OCI-LY1 (cell line): ENCODE results near the gene PSMA5.

ENCODE experiments used
- H2AFZ ChIP-seq: fragments of 200-600 bp; sonication (generic), shearing (Covaris generic); 2 replicates; pipeline ENCODE4 v1.6.0; 2014; ENCODE audit warnings: antibody characterized with exemption, mild to moderate bottlenecking, low read length
- H3F3A ChIP-seq: fragments of 200-600 bp; sonication (generic), shearing (Covaris generic); 2 replicates; pipeline ENCODE4 v1.6.0; 2014; ENCODE audit warnings: mild to moderate bottlenecking, antibody characterized with exemption, low read length, moderate library complexity; ENCODE audit not compliant: insufficient read depth
- H3K27ac ChIP-seq: fragments of 200-600 bp; sonication (generic); 2 replicates; pipeline ENCODE4 v1.5.1; 2014; ENCODE audit warnings: low read length, mixed run types, mild to moderate bottlenecking, low read depth; ENCODE audit not compliant: poor library complexity, severe bottlenecking
- H3K27me3 ChIP-seq: fragments of 200-600 bp; sonication (generic); 2 replicates; pipeline ENCODE4 v1.6.0; 2014; ENCODE audit warnings: antibody characterized with exemption, mild to moderate bottlenecking, low read length, moderate library complexity; ENCODE audit not compliant: insufficient read depth
- H3K36me3 ChIP-seq: fragments of 200-600 bp; sonication (generic); 2 replicates; pipeline ENCODE4 v1.6.1; 2014; ENCODE audit warnings: mild to moderate bottlenecking, antibody characterized with exemption, low read length, moderate library complexity, mixed read lengths; ENCODE audit not compliant: insufficient read depth
- H3K4me1 ChIP-seq: fragments of 200-600 bp; sonication (generic); 2 replicates; pipeline ENCODE4 v1.5.1; 2014; ENCODE audit warnings: mild to moderate bottlenecking, low read length, moderate library complexity; ENCODE audit not compliant: insufficient read depth, severe bottlenecking
- H3K4me2 ChIP-seq: fragments of 200-600 bp; sonication (generic), shearing (Covaris generic); 2 replicates; pipeline ENCODE4 v1.6.1; 2014; ENCODE audit warnings: low read length
- H3K4me3 ChIP-seq: fragments of 200-600 bp; sonication (generic); 2 replicates; pipeline ENCODE4 v1.5.1; 2014; ENCODE audit warnings: low read length, low read depth, mild to moderate bottlenecking, mixed read lengths; ENCODE audit not compliant: poor library complexity, severe bottlenecking
- H3K79me2 ChIP-seq: fragments of 200-600 bp; shearing (Covaris generic); 2 replicates; pipeline ENCODE4 v1.6.1; 2016; ENCODE audit warnings: mixed run types, low read length, mixed read lengths; ENCODE audit not compliant: insufficient read depth
- H3K9ac ChIP-seq: fragments of 200-600 bp; sonication (generic), shearing (Covaris generic); 2 replicates; pipeline ENCODE4 v1.6.1; 2014; ENCODE audit warnings: mild to moderate bottlenecking, low read length, mixed read lengths
- H3K9me2 ChIP-seq: fragments of 200-600 bp; sonication (generic), shearing (Covaris generic); 2 replicates; pipeline ENCODE4 v1.6.1; 2014; ENCODE audit warnings: low read depth, mild to moderate bottlenecking, low read length, mixed read lengths
- H3K9me3 ChIP-seq: fragments of 200-600 bp; shearing (Covaris generic); 2 replicates; pipeline ENCODE4 v1.6.1; 2014; ENCODE audit warnings: low read length, mixed read lengths
- H4K20me1 ChIP-seq: fragments of 200-600 bp; sonication (generic), shearing (Covaris generic); 2 replicates; pipeline ENCODE4 v1.6.0; 2016; ENCODE audit warnings: mild to moderate bottlenecking, low read length; ENCODE audit not compliant: insufficient read depth
- EZH2 ChIP-seq: fragments of 200-600 bp; sonication (generic), shearing (Covaris generic); IDR thresholded peaks from 2 replicates; pipeline ENCODE4 v1.8.0; 2017; ENCODE audit warnings: borderline replicate concordance, mixed run types, mild to moderate bottlenecking, antibody characterized with exemption, low read length, moderate library complexity, mixed read lengths
- TF ChIP-seq, protein P1 (sequence below): fragments of 200-600 bp; sonication (generic), shearing (Covaris generic); IDR thresholded peaks from 2 replicates; pipeline ENCODE4 v1.5.1; 2017; ENCODE audit warnings: mild to moderate bottlenecking, antibody characterized with exemption, low read length, moderate library complexity, mixed read lengths

The PSMA5 gene

DNA sequence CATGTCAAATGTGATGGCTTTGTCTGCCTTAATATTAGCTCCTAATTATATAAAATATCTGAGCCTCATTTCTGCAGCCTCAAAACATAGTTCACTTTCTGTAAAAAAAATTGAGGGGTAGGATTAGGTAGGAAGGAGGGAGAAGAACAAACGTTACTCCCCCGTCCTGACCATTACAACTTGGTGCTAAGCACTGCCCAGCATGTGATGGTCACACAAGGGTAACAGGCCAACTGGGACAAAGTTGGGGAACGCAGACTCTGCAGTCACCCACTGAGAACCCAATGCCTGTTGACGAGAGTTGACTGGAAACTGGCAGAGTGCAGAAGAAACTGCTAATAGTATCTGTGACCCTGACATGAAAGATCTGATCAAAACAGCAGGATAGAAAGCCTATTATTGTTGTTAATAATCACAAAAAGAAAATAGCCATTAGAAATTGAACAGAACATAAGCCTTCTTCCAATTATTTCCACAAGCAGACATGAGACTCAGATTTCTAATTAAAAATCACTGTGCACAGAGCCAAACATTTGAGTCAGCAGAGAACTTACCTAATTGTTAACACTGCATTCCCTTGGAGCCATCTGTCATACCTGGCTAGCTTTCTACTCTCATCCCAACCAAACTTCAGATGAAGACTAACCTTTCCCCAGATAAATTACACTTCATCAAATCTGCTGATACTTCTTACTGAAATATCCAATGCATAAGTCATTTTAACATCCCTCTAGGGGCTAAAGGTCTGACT lies 34.0 kb downstream of the PSMA5 start:
- H3K79me2 ChIP-seq = no peaks in the 10 kb centered on the region
- H3K4me2 ChIP-seq = 0 out of 2 replicates have a peak overlapping the region, but pooled peaks have one; percentile 6
- no peaks in the 10 kb centered on the region for H3K9me3 ChIP-seq
- H3K4me1 ChIP-seq = peaks cover 17% of the 10 kb centered on the region
- no peaks in the 10 kb centered on the region for H3K36me3 ChIP-seq
- no peaks in the 10 kb centered on the region for H3F3A ChIP-seq
- H4K20me1 ChIP-seq = no peaks in the 10 kb centered on the region
- TF ChIP-seq EZH2 = no peak
- TF ChIP-seq, protein P1, sequence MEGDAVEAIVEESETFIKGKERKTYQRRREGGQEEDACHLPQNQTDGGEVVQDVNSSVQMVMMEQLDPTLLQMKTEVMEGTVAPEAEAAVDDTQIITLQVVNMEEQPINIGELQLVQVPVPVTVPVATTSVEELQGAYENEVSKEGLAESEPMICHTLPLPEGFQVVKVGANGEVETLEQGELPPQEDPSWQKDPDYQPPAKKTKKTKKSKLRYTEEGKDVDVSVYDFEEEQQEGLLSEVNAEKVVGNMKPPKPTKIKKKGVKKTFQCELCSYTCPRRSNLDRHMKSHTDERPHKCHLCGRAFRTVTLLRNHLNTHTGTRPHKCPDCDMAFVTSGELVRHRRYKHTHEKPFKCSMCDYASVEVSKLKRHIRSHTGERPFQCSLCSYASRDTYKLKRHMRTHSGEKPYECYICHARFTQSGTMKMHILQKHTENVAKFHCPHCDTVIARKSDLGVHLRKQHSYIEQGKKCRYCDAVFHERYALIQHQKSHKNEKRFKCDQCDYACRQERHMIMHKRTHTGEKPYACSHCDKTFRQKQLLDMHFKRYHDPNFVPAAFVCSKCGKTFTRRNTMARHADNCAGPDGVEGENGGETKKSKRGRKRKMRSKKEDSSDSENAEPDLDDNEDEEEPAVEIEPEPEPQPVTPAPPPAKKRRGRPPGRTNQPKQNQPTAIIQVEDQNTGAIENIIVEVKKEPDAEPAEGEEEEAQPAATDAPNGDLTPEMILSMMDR = no peak
- H2AFZ ChIP-seq = no peak overlapping the region
- H3K9me2 ChIP-seq = no peaks in the 10 kb centered on the region
- H3K9ac ChIP-seq = no peak overlapping the region
- no peak overlapping the region for H3K27ac ChIP-seq
- H3K4me3 ChIP-seq = no peak overlapping the region
- no peaks in the 10 kb centered on the region for H3K27me3 ChIP-seq

GRCh38 chr1:109391626-109392025 lies 34.6 kb downstream of the PSMA5 start:
- no peak overlapping the region for H3K9ac ChIP-seq
- no peaks in the 10 kb centered on the region for H4K20me1 ChIP-seq
- no peak overlapping the region for H3K27ac ChIP-seq
- TF ChIP-seq EZH2 = no peak
- TF ChIP-seq, protein P1 = no peak
- no peaks in the 10 kb centered on the region for H3F3A ChIP-seq
- H3K36me3 ChIP-seq = no peaks in the 10 kb centered on the region
- H3K79me2 ChIP-seq = no peaks in the 10 kb centered on the region
- H3K9me2 ChIP-seq = no peaks in the 10 kb centered on the region
- H3K4me3 ChIP-seq = no peak overlapping the region
- no peak overlapping the region for H2AFZ ChIP-seq
- no peaks in the 10 kb centered on the region for H3K9me3 ChIP-seq
- H3K4me1 ChIP-seq = peaks cover 13% of the 10 kb centered on the region
- no peaks in the 10 kb centered on the region for H3K27me3 ChIP-seq
- 0 out of 2 replicates have a peak overlapping the region, but pooled peaks have one; percentile 6 for H3K4me2 ChIP-seq

DNA sequence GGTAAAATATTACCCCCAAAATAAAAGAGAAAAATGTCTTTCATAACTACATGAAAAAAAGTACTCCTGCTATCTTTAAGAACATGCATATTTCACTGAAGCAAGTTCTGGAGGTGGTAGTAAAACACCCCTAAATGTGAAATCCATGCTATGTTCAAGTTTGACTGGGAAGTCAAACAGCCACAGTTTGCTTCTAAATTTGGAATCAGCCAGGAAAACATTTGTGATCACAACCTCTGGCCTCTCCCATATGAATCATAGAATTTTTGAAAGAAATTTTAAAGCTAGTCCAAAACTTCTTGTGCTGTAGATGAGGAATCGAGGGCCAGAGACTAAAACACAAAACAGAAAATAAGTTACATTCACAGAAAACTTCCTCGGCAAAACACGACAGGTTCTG lies 35.1 kb downstream of the PSMA5 start:
- Histone ChIP-seq H3K9ac (no peak overlapping the region), H3K4me2 (no peak overlapping the region), H3K79me2 (no peaks in the 10 kb centered on the region), H3K9me3 (no peaks in the 10 kb centered on the region), H3K9me2 (no peaks in the 10 kb centered on the region), H3K27ac (no peak overlapping the region), H2AFZ (no peak overlapping the region), H3K27me3 (no peaks in the 10 kb centered on the region), H3K36me3 (no peaks in the 10 kb centered on the region), H3F3A (no peaks in the 10 kb centered on the region), H3K4me1 (peaks cover 13% of the 10 kb centered on the region), H3K4me3 (no peak overlapping the region), H4K20me1 (no peaks in the 10 kb centered on the region)
- no peak for TF ChIP-seq EZH2
- TF ChIP-seq, protein P1 = no peak
